Osteocyte (in vitro differentiated cells): ENCODE measurements around the gene CENPP. TPM values are rescaled to one million over a fixed set of nuclear protein-coding genes. Genes with fewer than 3 reads are reported as not detected.

Experiments
- DNase-seq: peaks from one replicate; pipeline ENCODE4 v3.0.0; 2021; ENCODE audit warnings: mixed read lengths; ENCODE audit not compliant: unreplicated experiment; ENCODE audit errors: extremely low spot score
- H3K27ac Mint-ChIP-seq: one replicate; pipeline ENCODE4 v1.8.0; 2021; ENCODE audit warnings: mild to moderate bottlenecking, mixed read lengths; ENCODE audit not compliant: unreplicated experiment
- H3K27me3 Mint-ChIP-seq: one replicate; pipeline ENCODE4 v1.8.0; 2021; ENCODE audit warnings: mixed read lengths; ENCODE audit not compliant: unreplicated experiment
- H3K36me3 Mint-ChIP-seq: one replicate; pipeline ENCODE4 v1.8.0; 2021; ENCODE audit warnings: mixed read lengths; ENCODE audit not compliant: unreplicated experiment
- H3K4me1 Mint-ChIP-seq: one replicate; pipeline ENCODE4 v1.8.0; 2021; ENCODE audit warnings: mixed read lengths; ENCODE audit not compliant: unreplicated experiment
- H3K4me3 Mint-ChIP-seq: one replicate; pipeline ENCODE4 v1.8.0; 2021; ENCODE audit warnings: mild to moderate bottlenecking, moderate library complexity, mixed read lengths; ENCODE audit not compliant: unreplicated experiment
- H3K9me3 Mint-ChIP-seq: one replicate; pipeline ENCODE4 v1.8.0; 2021; ENCODE audit warnings: mixed read lengths; ENCODE audit not compliant: unreplicated experiment
- CTCF ChIP-seq: fragments of 200-600 bp; sonication (generic); IDR thresholded peaks from 2 replicates; pipeline ENCODE4 v1.5.0; 2021; ENCODE audit warnings: antibody characterized with exemption, mild to moderate bottlenecking, moderate library complexity
- microRNA-seq: library from miRNA; unstranded; fragments of <30 nt; microRNA quantifications from one replicate; pipeline ENCODE4 v1.1.0, GENCODE V29; 2020; ENCODE audit not compliant: unreplicated experiment
- total RNA-seq: library from RNA; stranded (reverse); gene quantifications from 2 replicates; pipeline ENCODE4 v1.2.1, GENCODE V29; 2021

The CENPP gene
- total RNA-seq, 1 donor from 2014 or later, result 11.6 TPM

- H3K4me1 Mint-ChIP-seq, result peaks cover 42% of the 10 kb centered on the region
- no peaks in the 10 kb centered on the region for H3K27me3 Mint-ChIP-seq
- TF ChIP-seq CTCF, result no peak
- H3K27ac Mint-ChIP-seq, result no peak overlapping the region
- H3K4me3 Mint-ChIP-seq, result no peak overlapping the region
- peaks cover 3% of the 10 kb centered on the region for H3K36me3 Mint-ChIP-seq
- DNase-seq, result no peak
- H3K9me3 Mint-ChIP-seq, result no peaks in the 10 kb centered on the region
Observed at GRCh38 chr9:92666912-92667532, 341.3 kb downstream of the CENPP start.

GRCh38 chr9:92668746-92669526, 343.2 kb downstream of the CENPP start:
- Mint-ChIP-seq H3K27ac (peak overlapping the region; percentile 87), H3K4me3 (peak overlapping the region; percentile 94), H3K4me1 (peaks cover 42% of the 10 kb centered on the region), H3K9me3 (no peaks in the 10 kb centered on the region), H3K27me3 (no peaks in the 10 kb centered on the region), H3K36me3 (peaks cover 3% of the 10 kb centered on the region)
- TF ChIP-seq CTCF, result no peak
- DNase-seq, result no peak

- DNase-seq, result no peak
- no peak for TF ChIP-seq CTCF
- H3K36me3 Mint-ChIP-seq, result peaks cover 3% of the 10 kb centered on the region
- H3K27me3 Mint-ChIP-seq, result no peaks in the 10 kb centered on the region
- H3K9me3 Mint-ChIP-seq, result no peaks in the 10 kb centered on the region
- H3K27ac Mint-ChIP-seq, result peak overlapping the region; percentile 87
- H3K4me3 Mint-ChIP-seq, result peak overlapping the region; percentile 94
- peaks cover 41% of the 10 kb centered on the region for H3K4me1 Mint-ChIP-seq
Observed at GRCh38 chr9:92669527-92669889, 343.8 kb downstream of the CENPP start.

Small RNA genes within 50 kb of the gene (microRNA-seq; reads per million reads assigned to microRNA genes)
- 6.0 reads per million, percentile 5 among the genes with 10 or more reads in this experiment for gene MIR3651
- not detected for gene MIR4670

Other genes with a start within 250 kb of the CENPP start
- gene SPTLC1, start 210.5 kb upstream of the CENPP start, total RNA-seq, result 90.7 and 93.9 TPM in 2 replicates
- 212 and 231 TPM in 2 replicates for gene IARS1, start 32.3 kb upstream of the CENPP start, total RNA-seq
- 36.8 and 37.2 TPM in 2 replicates for gene NOL8, start 603 bp upstream of the CENPP start, total RNA-seq
- gene OGN, start 78.6 kb downstream of the CENPP start, total RNA-seq, result 3.9 and 5.5 TPM in 2 replicates
- 27.2 and 31.1 TPM in 2 replicates for gene OMD, start 98.5 kb downstream of the CENPP start, total RNA-seq
- 116 and 129 TPM in 2 replicates for gene ASPN, start 156.6 kb downstream of the CENPP start, total RNA-seq
- 53.3 and 56.0 TPM in 2 replicates for gene ECM2, start 210.0 kb downstream of the CENPP start, total RNA-seq